GM18951 (cell line): Measurements from ENCODE around the gene HYI.

ENCODE experiments used
- POLR2A ChIP-seq: IDR thresholded peaks from 4 replicates; pipeline ENCODE4 v1.6.1; 2011; ENCODE audit warnings: mild to moderate bottlenecking; ENCODE audit not compliant: insufficient read length, insufficient read depth; ENCODE audit errors: extremely low read depth
- in situ Hi-C: fragments of 300-500 bp; cut with MboI; formaldehyde crosslinking; loops from one replicate; pipeline ENCODE4 v1.12.0; 2022; ENCODE audit warnings: low sequenced_read_pairs, mixed read lengths, inconsistent platforms; ENCODE audit not compliant: unreplicated experiment

HYI gene

GRCh38 chr1:43423672-43424550 lies 29.8 kb downstream of the HYI start:
- no peak for TF ChIP-seq POLR2A
- in situ Hi-C loops, result no loop called here

- in situ Hi-C loops, result no loop called here
- TF ChIP-seq POLR2A, result no peak
Measured at GRCh38 chr1:43422995-43423671, 30.6 kb downstream of the HYI start.

GRCh38 chr1:43421976-43422750 lies 31.6 kb downstream of the HYI start:
- in situ Hi-C loops, result no loop called here
- TF ChIP-seq POLR2A, result no peak

GRCh38 chr1:43421396-43421795 lies 32.3 kb downstream of the HYI start:
- no peak for TF ChIP-seq POLR2A
- in situ Hi-C loops, result no loop called here

GRCh38 chr1:43420874-43421273 lies 32.9 kb downstream of the HYI start:
- no peak for TF ChIP-seq POLR2A
- in situ Hi-C loops, result no loop called here

GRCh38 chr1:43419627-43420425 lies 33.9 kb downstream of the HYI start:
- in situ Hi-C loops, result no loop called here
- TF ChIP-seq POLR2A, result no peak

- in situ Hi-C loops, result no loop called here
- TF ChIP-seq POLR2A, result no peak
Measured at GRCh38 chr1:43418858-43419257, 34.9 kb downstream of the HYI start.

GRCh38 chr1:43415901-43416300 lies 37.8 kb downstream of the HYI start:
- no peak for TF ChIP-seq POLR2A
- in situ Hi-C loops, result no loop called here

GRCh38 chr1:43414634-43415223 lies 39.0 kb downstream of the HYI start:
- TF ChIP-seq POLR2A, result no peak
- in situ Hi-C loops, result loop anchor here (5.0 kb wide), 1 partner anchor 187 kb away; no protein-coding TSS in a partner anchor

- in situ Hi-C loops, result loop anchor here (5.0 kb wide), 1 partner anchor 186 kb away; no protein-coding TSS in a partner anchor
Measured at GRCh38 chr1:43413426-43413825, 40.3 kb downstream of the HYI start.

GRCh38 chr1:43410571-43410970 lies 43.2 kb downstream of the HYI start:
- TF ChIP-seq POLR2A, result no peak
- in situ Hi-C loops, result loop anchor here (5.0 kb wide), 1 partner anchor 183 kb away; no protein-coding TSS in a partner anchor

- TF ChIP-seq POLR2A, result no peak
- in situ Hi-C loops, result no loop called here
Measured at GRCh38 chr1:43405876-43406234, 47.9 kb downstream of the HYI start.
